GM12878 (cell line): ENCODE measurements around the gene GPC2. TPM values are rescaled to one million over a fixed set of nuclear protein-coding genes. Genes with fewer than 3 reads are reported as not detected.

Experiments used
- ATAC-seq: fragments of 200-7000 bp; cut with Tn5 transposase; 3 replicates; pipeline ENCODE4 v1.9.1; 2020; ENCODE audit warnings: mild to moderate bottlenecking, moderate library complexity
- BruUV-seq: library from RNA; stranded (reverse); fragments of 400-500 nt; replicated peaks from 2 replicates; lab custom pipeline; 2021; lab: Mats Ljungman, UMichigan
- CTCF ChIA-PET: fragments of 300-600 bp; sonication (Branson Sonifier 250); formaldehyde crosslinking; extraction: SDS; loops from one replicate; lab custom pipeline; 2021; ENCODE audit warnings: inconsistent platforms; lab: Yijun Ruan, JAX
- POLR2A ChIA-PET: fragments of 350-600 bp; formaldehyde crosslinking; extraction: SDS; loops from one replicate; lab custom pipeline; 2021; ENCODE audit warnings: inconsistent platforms; lab: Charles Lee
- RAD21 ChIA-PET: fragments of 300-600 bp; sonication (Branson Sonifier 250); formaldehyde crosslinking; loops from one replicate; lab custom pipeline; 2023; ENCODE audit warnings: antibody characterized with exemption; ENCODE audit not compliant: unreplicated experiment; lab: Charles Lee
- SMC1A ChIA-PET: fragments of 300-600 bp; sonication (Branson Sonifier 250); formaldehyde crosslinking; loops from one replicate; lab custom pipeline; 2023; ENCODE audit not compliant: unreplicated experiment, uncharacterized antibody; lab: Charles Lee
- DNase-seq: peaks from one replicate; pipeline ENCODE4 v3.0.0-alpha.2; 2011; ENCODE audit warnings: low read depth, low spot score
- FAIRE-seq: peaks from 3 replicates; lab custom pipeline; 2011; peaks lifted over from hg19 to GRCh38; lab: Jason Lieb, UNC
- H2AFZ ChIP-seq: 2 replicates; pipeline ENCODE4 v1.6.0; 2011; ENCODE audit warnings: low read depth, low read length, control low read depth; ENCODE audit not compliant: control insufficient read depth
- H3K27ac ChIP-seq: 2 replicates; pipeline ENCODE4 v1.5.1; 2011; ENCODE audit warnings: control low read depth; ENCODE audit not compliant: control insufficient read depth, insufficient read depth
- H3K27me3 ChIP-seq, 2 experiments: replicated peaks in 1 of 2; 2 replicates each; pipeline versions ENCODE4 v1.6.0 to v1.6.1; 2011; ENCODE audit warnings: low read length in 1 of 2; ENCODE audit not compliant: control insufficient read depth in 2 of 2, insufficient read depth in 2 of 2
- H3K36me3 ChIP-seq, 2 experiments: 2 replicates each; pipeline ENCODE4 v1.5.1; 2011; ENCODE audit warnings: low read length in 1 of 2; ENCODE audit not compliant: control insufficient read depth in 2 of 2, insufficient read depth in 2 of 2
- H3K4me1 ChIP-seq: 2 replicates; pipeline ENCODE4 v1.6.1; 2011; ENCODE audit warnings: mild to moderate bottlenecking, low read length, moderate library complexity, mixed read lengths; ENCODE audit not compliant: control insufficient read depth, insufficient read depth
- H3K4me2 ChIP-seq: 2 replicates; pipeline ENCODE4 v1.6.0; 2011; ENCODE audit warnings: control low read depth; ENCODE audit not compliant: control insufficient read depth, insufficient read depth
- H3K4me3 ChIP-seq: fragments of 200-600 bp; sonication (generic); 2 replicates; pipeline ENCODE4 v1.5.1; 2016
- H3K79me2 ChIP-seq: 2 replicates; pipeline ENCODE4 v1.6.0; 2011; ENCODE audit warnings: low read length; ENCODE audit not compliant: control insufficient read depth, insufficient read depth
- H3K9ac ChIP-seq: 2 replicates; pipeline ENCODE4 v1.8.0; 2011; ENCODE audit warnings: low read length, control low read depth, mixed read lengths; ENCODE audit not compliant: control insufficient read depth, insufficient read depth
- H3K9me3 ChIP-seq: replicated peaks from 3 replicates; pipeline ENCODE4 v1.5.1; 2011; ENCODE audit warnings: mild to moderate bottlenecking, low read length; ENCODE audit not compliant: control insufficient read depth, insufficient read depth
- H4K20me1 ChIP-seq: 2 replicates; pipeline ENCODE4 v1.6.0; 2011; ENCODE audit not compliant: control insufficient read depth, insufficient read depth
- BACH1 ChIP-seq: fragments of 450-650 bp; IDR thresholded peaks from 2 replicates; pipeline ENCODE4 v1.6.1; 2017; ENCODE audit warnings: mild to moderate bottlenecking, borderline replicate concordance
- CEBPB ChIP-seq, 2 experiments: fragments of 150-350 bp in 1 of 2; IDR thresholded peaks; 2 replicates each; pipeline ENCODE4 v1.6.1; 2012 to 2014; ENCODE audit warnings: low read depth in 2 of 2, low read length in 2 of 2, borderline replicate concordance in 1 of 2, inconsistent platforms in 1 of 2
- DPF2 ChIP-seq: fragments of 450-650 bp; IDR thresholded peaks from 2 replicates; pipeline ENCODE4 v1.6.1; 2017; ENCODE audit warnings: mild to moderate bottlenecking
- EED ChIP-seq: sonication (generic); IDR thresholded peaks from 2 replicates; pipeline ENCODE4 v1.6.1; 2016; ENCODE audit warnings: antibody characterized with exemption, low read depth
- HDGF ChIP-seq: fragments of 450-650 bp; IDR thresholded peaks from 2 replicates; pipeline ENCODE4 v1.6.1; 2016; ENCODE audit warnings: antibody characterized with exemption
- MTA2 ChIP-seq: fragments of 450-650 bp; IDR thresholded peaks from 2 replicates; pipeline ENCODE4 v1.6.1; 2016; ENCODE audit warnings: low read depth, mild to moderate bottlenecking, moderate library complexity
- MTA3 ChIP-seq: IDR thresholded peaks from 2 replicates; pipeline ENCODE4 v1.6.1; 2012; ENCODE audit warnings: low read length, inconsistent platforms, borderline replicate concordance
- MYB ChIP-seq: fragments of 150-350 bp; IDR thresholded peaks from 2 replicates; pipeline ENCODE4 v1.6.1; 2014; ENCODE audit warnings: mild to moderate bottlenecking, low read depth, low read length, borderline replicate concordance
- MYC ChIP-seq: IDR thresholded peaks from 2 replicates; pipeline ENCODE4 v1.6.1; 2011; ENCODE audit warnings: mild to moderate bottlenecking, low read length, moderate library complexity, inconsistent platforms; ENCODE audit not compliant: insufficient read depth, insufficient replicate concordance, insufficient read length, severe bottlenecking
- NBN ChIP-seq: fragments of 450-650 bp; IDR thresholded peaks from 2 replicates; pipeline ENCODE4 v1.6.1; 2016
- RAD21 ChIP-seq: IDR thresholded peaks from 2 replicates; pipeline ENCODE4 v1.6.1; 2011; ENCODE audit warnings: mild to moderate bottlenecking, low read depth, low read length, moderate library complexity; ENCODE audit not compliant: insufficient read depth
- RAD51 ChIP-seq: fragments of 450-650 bp; IDR thresholded peaks from 2 replicates; pipeline ENCODE4 v1.6.1; 2016; ENCODE audit warnings: moderate library complexity, mild to moderate bottlenecking, inconsistent platforms
- SKIL ChIP-seq: fragments of 450-650 bp; IDR thresholded peaks from 2 replicates; pipeline ENCODE4 v1.6.1; 2017; ENCODE audit warnings: mild to moderate bottlenecking, low read depth, inconsistent platforms; ENCODE audit not compliant: poor library complexity, severe bottlenecking
- SMC3 ChIP-seq: IDR thresholded peaks from 2 replicates; pipeline ENCODE4 v1.6.1; 2011; ENCODE audit warnings: low read length, improper control_type of control experiment, borderline replicate concordance
- SREBF2 ChIP-seq: IDR thresholded peaks from 2 replicates; pipeline ENCODE4 v1.6.1; 2012; ENCODE audit warnings: mild to moderate bottlenecking, low read length
- SRF ChIP-seq, 2 experiments: IDR thresholded peaks; 2 replicates each; pipeline ENCODE4 v1.6.1; 2011; ENCODE audit warnings: low read depth in 2 of 2, low read length in 2 of 2, mild to moderate bottlenecking in 1 of 2, moderate library complexity in 1 of 2
- STAT3 ChIP-seq: IDR thresholded peaks from 2 replicates; pipeline ENCODE4 v1.6.1; 2011; ENCODE audit warnings: low read depth, low read length, improper control_type of control experiment
- TCF12 ChIP-seq: IDR thresholded peaks from 2 replicates; pipeline ENCODE4 v1.6.1; 2011; ENCODE audit warnings: low read depth, mild to moderate bottlenecking, low read length
- WGBS: methylation state at CpG from one replicate; pipeline ENCODE4 v1.1.6; 2016; ENCODE audit warnings: low lambda C conversion rate; ENCODE audit not compliant: insufficient replicate concordance, insufficient coverage; ENCODE audit errors: missing lambda C conversion rate; 5-methylcytosine and 5-hydroxymethylcytosine counted together
- in situ Hi-C: fragments of 300-500 bp; cut with MboI; formaldehyde crosslinking; loops from 9 replicates; pipeline ENCODE4 v1.14.3; 2018; ENCODE audit warnings: mixed read lengths
- intact Hi-C: fragments of 100-400 bp; cut with micrococcal nuclease; formaldehyde crosslinking; loops from one replicate; pipeline ENCODE4 v1.14.2; 2022; ENCODE audit not compliant: unreplicated experiment
- polyA plus RNA-seq, 11 experiments: library from polyadenylated mRNA; depleted of rRNA in 4 of 11; unstranded in 6 of 11; stranded (reverse) in 5 of 11; fragments of >200 nt; fragmentation: Nextera tagmentation in 4 of 11; fragmentation: Illumina TruSeq in 1 of 11; extraction: Ambion mirVana in 4 of 11; extraction: Trizol in 1 of 11; gene quantifications; 1 replicate in 1 of 11; 2 replicates in 10 of 11; pipeline versions ENCODE4 v1.2.1 to v1.2.3, GENCODE V29; 2011 to 2016; ENCODE audit warnings: inconsistent platforms in 2 of 11, missing spikeins in 2 of 11, low read depth in 1 of 11
- total RNA-seq, 4 experiments: library from RNA; depleted of rRNA in 3 of 4; stranded (reverse); fragments of >200 nt in 3 of 4; fragmentation: Illumina TruSeq in 1 of 4; extraction: Trizol in 1 of 4; gene quantifications; 2 replicates each; pipeline versions ENCODE4 v1.2.1 to v1.2.3, GENCODE V29; 2013 to 2021
- TF ChIP-seq, protein P1 (sequence below): fragments of 450-650 bp; formaldehyde crosslinking; IDR thresholded peaks from 2 replicates; pipeline ENCODE4 v1.5.0; 2022; ENCODE audit warnings: mild to moderate bottlenecking, missing genetic modification characterization

GPC2 gene
- total and polyA plus RNA-seq, 10 of the 15 experiments (the other 5 are each of a cell fraction or from before 2014, with no cell fraction given): 0.19 to 6.3 (median 0.77) TPM

- peak; percentile 84 for FAIRE-seq
- ATAC-seq: peak; percentile 87
- DNase-seq: no peak
- Histone ChIP-seq H3K9ac (no peak overlapping the region), H3K27me3 (no peaks in the 10 kb centered on the region), H3K36me3 (no peaks in the 10 kb centered on the region), H4K20me1 (no peaks in the 10 kb centered on the region), H3K4me3 (no peak overlapping the region), H3K4me2 (no peak overlapping the region), H3K79me2 (peaks cover 2% of the 10 kb centered on the region; the same call in 1 of the 2 replicates), H2AFZ (peak overlapping the region; percentile 70), H3K4me1 (peaks cover 11% of the 10 kb centered on the region), H3K27ac (no peak overlapping the region), H3K9me3 (no peaks in the 10 kb centered on the region)
- in situ Hi-C loops: loop anchor here (5.0 kb wide), 1 partner anchor 275 kb away; no protein-coding TSS in a partner anchor
- WGBS: 16% methylated on average over 3 of the region's 3 CpGs
- ChIA-PET POLR2A (interaction anchor here (1.2 to 2.2 kb wide), 3 partner anchors 16 to 214 kb away, joined by 3 to 8 read pairs (median 6); partner anchors contain the start of gene LAMTOR4), SMC1A (interaction anchor here (0.7 to 4.8 kb wide), 30 partner anchors 9 to 286 kb away, joined by 3 to 41 read pairs (median 5); partner anchors contain the start of genes AP4M1, GAL3ST4, LAMTOR4 and MCM7), RAD21 (interaction anchor here (0.6 to 5.1 kb wide), 26 partner anchors 9 to 275 kb away, joined by 3 to 49 read pairs (median 4); partner anchors contain the start of genes GAL3ST4, LAMTOR4 and PVRIG), CTCF (interaction anchor here (0.6 to 7.9 kb wide), 54 partner anchors 9 to 427 kb away, joined by 3 to 107 read pairs (median 4); partner anchors contain the start of genes AP4M1, AZGP1, GAL3ST4 and GPC2)
- intact Hi-C loops: loop anchor here (1.0 to 5.0 kb wide), 4 partner anchors 83 to 275 kb away; no protein-coding TSS in a partner anchor
- no TSS peak for BruUV-seq
- peak; percentile 84 for TF ChIP-seq NBN
- TF ChIP-seq EED: no peak
- peak; percentile 96 for TF ChIP-seq RAD21
- no peak for TF ChIP-seq CEBPB (IDR thresholded peaks at IDR 0.05; ENCODE audit: borderline replicate concordance in 1 of 2, low read depth in 2 of 2, low read length in 2 of 2)
- TF ChIP-seq, protein P1, sequence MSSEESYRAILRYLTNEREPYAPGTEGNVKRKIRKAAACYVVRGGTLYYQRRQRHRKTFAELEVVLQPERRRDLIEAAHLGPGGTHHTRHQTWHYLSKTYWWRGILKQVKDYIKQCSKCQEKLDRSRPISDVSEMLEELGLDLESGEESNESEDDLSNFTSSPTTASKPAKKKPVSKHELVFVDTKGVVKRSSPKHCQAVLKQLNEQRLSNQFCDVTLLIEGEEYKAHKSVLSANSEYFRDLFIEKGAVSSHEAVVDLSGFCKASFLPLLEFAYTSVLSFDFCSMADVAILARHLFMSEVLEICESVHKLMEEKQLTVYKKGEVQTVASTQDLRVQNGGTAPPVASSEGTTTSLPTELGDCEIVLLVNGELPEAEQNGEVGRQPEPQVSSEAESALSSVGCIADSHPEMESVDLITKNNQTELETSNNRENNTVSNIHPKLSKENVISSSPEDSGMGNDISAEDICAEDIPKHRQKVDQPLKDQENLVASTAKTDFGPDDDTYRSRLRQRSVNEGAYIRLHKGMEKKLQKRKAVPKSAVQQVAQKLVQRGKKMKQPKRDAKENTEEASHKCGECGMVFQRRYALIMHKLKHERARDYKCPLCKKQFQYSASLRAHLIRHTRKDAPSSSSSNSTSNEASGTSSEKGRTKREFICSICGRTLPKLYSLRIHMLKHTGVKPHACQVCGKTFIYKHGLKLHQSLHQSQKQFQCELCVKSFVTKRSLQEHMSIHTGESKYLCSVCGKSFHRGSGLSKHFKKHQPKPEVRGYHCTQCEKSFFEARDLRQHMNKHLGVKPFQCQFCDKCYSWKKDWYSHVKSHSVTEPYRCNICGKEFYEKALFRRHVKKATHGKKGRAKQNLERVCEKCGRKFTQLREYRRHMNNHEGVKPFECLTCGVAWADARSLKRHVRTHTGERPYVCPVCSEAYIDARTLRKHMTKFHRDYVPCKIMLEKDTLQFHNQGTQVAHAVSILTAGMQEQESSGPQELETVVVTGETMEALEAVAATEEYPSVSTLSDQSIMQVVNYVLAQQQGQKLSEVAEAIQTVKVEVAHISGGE (CRISPR knock-in tag): no peak
- TF ChIP-seq SKIL: peak; percentile 26
- TF ChIP-seq MYC: no peak
- TF ChIP-seq RAD51: no peak
- no peak for TF ChIP-seq BACH1
- TF ChIP-seq MTA2: no peak
- no peak for TF ChIP-seq SRF (IDR thresholded peaks at IDR 0.05; ENCODE audit: low read depth in 2 of 2, low read length in 2 of 2)
- TF ChIP-seq DPF2: no peak
- TF ChIP-seq TCF12: 0 out of 2 replicates have a peak, but pooled peaks have one; percentile 33
- TF ChIP-seq STAT3: no peak
- TF ChIP-seq MYB: no peak
- peak; percentile 93 for TF ChIP-seq SMC3
- no peak for TF ChIP-seq MTA3
- peak; percentile 81; the same call in 1 of the 2 replicates for TF ChIP-seq HDGF
- TF ChIP-seq SREBF2: no peak
Measured at GRCh38 chr7:100132697-100133151, 44.5 kb downstream of the GPC2 start.
